PFSK-1 (cell line): Measurements from ENCODE around the gene FBN1.

Source experiments
- FOXP2 ChIP-seq: optimal IDR thresholded peaks from 2 replicates; pipeline ENCODE3; 2011; ENCODE audit warnings: borderline replicate concordance, control low read depth, inconsistent platforms; ENCODE audit not compliant: insufficient read depth; ENCODE audit errors: extremely low read length, extremely low read depth
- POLR2AphosphoS5 ChIP-seq: IDR thresholded peaks from 2 replicates; pipeline ENCODE4 v1.6.1; 2012; ENCODE audit warnings: low read depth, mild to moderate bottlenecking, control low read depth, low read length, moderate library complexity
- REST ChIP-seq, 2 experiments: IDR thresholded peaks; 2 replicates each; pipeline versions ENCODE4 v1.6.1 to v1.8.0; 2011 to 2012; ENCODE audit warnings: low read depth in 2 of 2, low read length in 2 of 2, control low read depth in 1 of 2, inconsistent platforms in 1 of 2, mild to moderate bottlenecking in 1 of 2, moderate library complexity in 1 of 2; ENCODE audit not compliant: insufficient read depth in 1 of 2
- SIN3A ChIP-seq: IDR thresholded peaks from 2 replicates; pipeline ENCODE4 v1.6.1; 2012; ENCODE audit warnings: mild to moderate bottlenecking, low read length, moderate library complexity, borderline replicate concordance; ENCODE audit not compliant: insufficient read depth
- TAF1 ChIP-seq: IDR thresholded peaks from 2 replicates; pipeline ENCODE4 v1.6.1; 2012; ENCODE audit warnings: low read length, control low read depth, borderline replicate concordance; ENCODE audit not compliant: insufficient read depth

FBN1 gene

GRCh38 chr15:48557335-48557734 is 88.2 kb downstream of the FBN1 start:
- TF ChIP-seq REST (IDR thresholded peaks at IDR 0.05; ENCODE audit: insufficient read depth in 1 of 2, low read depth in 2 of 2, low read length in 2 of 2) (no peak), SIN3A (no peak), POLR2AphosphoS5 (no peak), TAF1 (no peak), FOXP2 (no peak)

- TF ChIP-seq TAF1 (no peak), REST (IDR thresholded peaks at IDR 0.05; ENCODE audit: insufficient read depth in 1 of 2, low read depth in 2 of 2, low read length in 2 of 2) (no peak), SIN3A (no peak), POLR2AphosphoS5 (no peak), FOXP2 (no peak)
These were observed 89.2 kb downstream of the FBN1 start for GRCh38 chr15:48556159-48556897.

- TF ChIP-seq SIN3A, result no peak
- no peak for TF ChIP-seq TAF1
- no peak for TF ChIP-seq POLR2AphosphoS5
- no peak for TF ChIP-seq FOXP2
- no peak for TF ChIP-seq REST (IDR thresholded peaks at IDR 0.05; ENCODE audit: insufficient read depth in 1 of 2, low read depth in 2 of 2, low read length in 2 of 2)
These were observed 90.1 kb downstream of the FBN1 start for GRCh38 chr15:48555241-48555881.

- no peak for TF ChIP-seq SIN3A
- TF ChIP-seq POLR2AphosphoS5, result no peak
- no peak for TF ChIP-seq TAF1
- no peak for TF ChIP-seq FOXP2
- no peak for TF ChIP-seq REST (IDR thresholded peaks at IDR 0.05; ENCODE audit: insufficient read depth in 1 of 2, low read depth in 2 of 2, low read length in 2 of 2)
These were observed 91.4 kb downstream of the FBN1 start for GRCh38 chr15:48554112-48554511.
